Measurements from ENCODE around the gene VENTX.

The VENTX gene

DNA sequence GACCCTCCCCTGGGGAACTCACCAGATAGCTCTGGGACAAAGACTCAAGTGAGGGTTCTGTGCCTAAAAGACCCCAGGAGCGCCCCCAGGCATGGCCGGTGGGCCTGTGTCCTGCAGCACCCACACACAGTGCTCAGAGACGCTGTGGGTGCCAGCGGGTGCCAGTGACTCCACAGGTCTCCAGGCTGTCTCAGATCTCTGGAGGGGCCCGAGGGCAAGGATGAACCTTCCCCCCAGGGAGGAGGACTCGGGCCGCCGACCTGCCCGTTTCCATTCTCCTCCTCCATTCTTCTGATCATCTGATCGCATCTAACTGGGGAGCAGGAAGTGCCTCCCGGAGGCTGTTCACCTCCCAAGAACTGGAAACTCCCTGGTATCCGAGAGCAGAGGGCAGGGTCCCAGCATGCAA lies 38.0 kb downstream of the VENTX start:
- no peak for DNase-seq

DNA sequence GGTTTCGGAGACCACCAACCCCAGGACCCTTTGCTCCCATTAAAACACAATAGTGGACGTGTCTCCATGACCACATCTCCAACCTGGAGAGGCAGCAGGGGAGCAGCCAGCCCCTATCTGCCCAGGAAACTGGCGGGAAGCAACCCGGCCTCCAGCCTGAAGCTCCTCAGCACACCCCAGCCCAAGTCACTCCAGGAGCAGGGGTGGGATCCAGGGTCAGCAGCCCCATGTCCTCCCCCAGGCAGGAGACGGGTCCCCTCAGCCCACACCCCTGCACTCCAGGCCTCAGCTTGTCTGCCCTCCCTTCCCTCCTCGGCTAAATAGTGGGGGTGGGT lies 38.4 kb downstream of the VENTX start:
- no peak for DNase-seq

DNA sequence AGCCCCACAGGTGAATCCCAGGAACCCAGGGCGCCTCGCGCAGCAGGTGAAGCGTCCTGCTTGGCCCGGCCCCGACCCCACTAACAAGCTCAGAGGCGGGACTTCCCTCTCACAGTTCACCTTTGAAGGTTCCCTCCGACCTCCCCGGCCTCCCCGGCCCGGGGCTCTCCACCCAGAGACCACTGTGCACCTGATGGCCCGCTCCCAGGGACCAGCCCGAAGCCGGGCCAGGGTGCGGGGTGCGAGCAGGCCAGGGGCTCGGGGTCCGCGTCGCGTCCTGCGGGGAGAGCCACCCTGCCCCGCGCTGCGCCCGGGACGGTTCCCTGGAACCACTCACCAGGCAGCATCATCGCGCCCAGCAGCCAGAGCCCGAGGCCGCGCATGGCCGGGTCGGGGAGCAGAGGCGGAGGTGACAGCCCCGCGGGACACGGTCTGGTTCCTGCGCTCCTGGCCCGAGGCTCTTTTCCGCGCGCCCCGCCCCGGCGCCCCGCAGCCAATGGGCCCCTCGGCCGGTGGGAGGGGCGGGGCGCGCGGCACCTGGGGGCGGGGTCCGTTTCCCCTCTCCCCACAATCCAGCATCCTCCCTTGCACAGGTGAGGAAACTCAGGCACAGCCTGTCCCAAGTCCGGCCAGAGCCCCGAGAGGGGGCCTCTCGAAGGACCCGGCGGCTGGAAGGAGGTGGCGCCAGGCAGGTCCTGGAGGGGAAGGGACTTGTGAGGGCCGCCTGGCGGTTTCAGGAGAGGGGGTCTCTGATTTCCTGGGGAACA lies 39.0 kb downstream of the VENTX start, which contains the start of gene ADAM8:
ADAM8 (minus strand) TSS at position 434 of the 767 bp plus-strand sequence; CDS start at position 383, 51 bp downstream.
- no peak for DNase-seq

DNA sequence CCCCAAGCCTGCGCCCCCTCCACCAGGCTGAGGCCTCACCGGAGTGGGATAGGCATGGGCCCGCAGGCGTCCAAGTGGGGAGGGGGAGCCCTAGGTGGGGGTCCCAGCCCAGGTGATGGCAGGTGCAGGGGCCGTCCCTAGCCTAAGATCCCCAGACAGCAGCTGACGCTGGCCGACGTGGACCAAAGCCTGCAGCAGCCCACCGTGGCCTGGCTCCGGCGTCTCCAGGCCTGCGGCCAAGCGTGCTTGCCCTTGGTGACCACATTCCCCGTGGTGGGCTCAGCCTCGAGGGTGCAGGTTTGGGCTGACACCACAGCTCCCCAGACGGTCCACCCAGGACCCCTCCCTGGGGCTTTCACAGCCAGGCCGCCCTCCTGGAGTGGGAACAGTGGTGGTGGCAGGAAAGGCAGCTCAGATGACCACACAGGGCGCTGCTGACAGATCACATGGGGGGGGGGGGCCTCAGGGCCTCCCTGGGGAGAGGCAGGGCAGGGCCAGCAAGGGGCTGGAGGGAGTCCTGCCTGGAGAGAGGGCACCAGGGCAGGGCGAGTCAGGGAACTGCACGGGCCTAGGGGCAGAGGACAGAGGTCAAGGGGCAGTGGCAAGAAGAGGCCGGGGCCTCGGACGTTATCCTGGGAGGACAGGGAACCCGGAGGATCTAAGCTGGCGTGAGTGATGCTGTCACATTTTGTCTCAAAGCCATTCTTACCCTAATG lies 39.8 kb downstream of the VENTX start:
- DNase-seq = no peak

DNA sequence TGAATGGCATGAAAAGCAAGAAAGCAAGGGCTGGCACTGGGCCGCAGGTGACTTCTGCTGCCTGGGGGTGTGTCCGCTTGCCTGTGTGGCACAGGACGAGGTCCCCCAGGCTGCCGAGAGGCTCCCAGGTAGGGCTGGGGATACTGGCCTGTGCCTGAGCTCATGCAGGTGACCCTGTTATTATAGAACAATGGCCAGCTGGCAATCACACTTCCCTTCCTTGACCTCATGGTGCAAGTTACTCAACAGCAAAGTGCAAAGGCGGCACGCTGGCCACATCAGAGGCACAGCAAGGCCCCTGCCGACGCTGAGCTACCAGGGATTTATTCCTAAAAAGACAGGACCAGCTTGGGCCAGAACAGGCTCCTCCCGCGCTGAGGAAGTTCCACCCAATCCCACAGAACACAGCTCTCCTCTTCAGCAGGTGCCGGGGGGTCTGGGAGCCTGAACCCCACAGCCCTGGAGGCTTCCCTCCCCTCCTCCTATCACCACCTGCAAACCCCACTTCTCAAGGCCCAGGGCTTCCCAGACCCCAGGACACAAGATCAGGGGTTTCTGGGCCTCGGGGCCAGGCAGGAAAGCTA lies 40.4 kb downstream of the VENTX start:
- DNase-seq = no peak

DNA sequence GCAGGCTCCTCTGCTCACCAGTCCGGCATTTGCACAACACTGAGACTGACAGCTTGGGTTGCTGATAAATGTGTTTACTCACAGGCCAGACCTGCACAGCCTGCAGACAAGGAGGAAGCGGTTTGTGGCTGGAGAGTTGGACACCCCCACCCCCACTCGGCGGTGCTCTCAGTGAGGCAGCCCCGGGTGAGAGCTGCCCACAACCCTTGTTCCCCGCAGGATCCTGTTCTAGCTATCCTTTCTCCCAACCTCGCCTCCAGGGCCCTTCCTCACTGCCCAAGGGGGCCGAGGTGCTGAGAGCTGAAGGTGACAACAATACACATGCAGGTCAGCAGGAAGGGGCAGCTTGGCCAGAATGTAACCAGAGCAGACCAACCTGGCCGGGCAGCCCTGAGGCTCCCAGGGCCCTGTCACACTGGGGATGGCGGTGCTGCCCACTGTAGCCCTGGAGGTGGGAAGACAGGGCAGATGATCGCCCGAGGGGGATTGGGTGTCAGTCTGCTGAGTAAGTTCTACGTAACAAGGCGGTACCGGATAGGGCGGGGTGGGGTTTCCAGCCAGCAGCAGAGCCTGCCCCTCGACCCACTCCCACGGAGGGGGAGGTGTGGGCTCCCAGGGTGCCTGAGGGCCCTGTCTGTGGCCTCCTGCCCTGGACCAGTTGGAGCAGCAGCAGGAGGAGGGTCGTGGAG lies 41.1 kb downstream of the VENTX start:
- DNase-seq = no peak

DNA sequence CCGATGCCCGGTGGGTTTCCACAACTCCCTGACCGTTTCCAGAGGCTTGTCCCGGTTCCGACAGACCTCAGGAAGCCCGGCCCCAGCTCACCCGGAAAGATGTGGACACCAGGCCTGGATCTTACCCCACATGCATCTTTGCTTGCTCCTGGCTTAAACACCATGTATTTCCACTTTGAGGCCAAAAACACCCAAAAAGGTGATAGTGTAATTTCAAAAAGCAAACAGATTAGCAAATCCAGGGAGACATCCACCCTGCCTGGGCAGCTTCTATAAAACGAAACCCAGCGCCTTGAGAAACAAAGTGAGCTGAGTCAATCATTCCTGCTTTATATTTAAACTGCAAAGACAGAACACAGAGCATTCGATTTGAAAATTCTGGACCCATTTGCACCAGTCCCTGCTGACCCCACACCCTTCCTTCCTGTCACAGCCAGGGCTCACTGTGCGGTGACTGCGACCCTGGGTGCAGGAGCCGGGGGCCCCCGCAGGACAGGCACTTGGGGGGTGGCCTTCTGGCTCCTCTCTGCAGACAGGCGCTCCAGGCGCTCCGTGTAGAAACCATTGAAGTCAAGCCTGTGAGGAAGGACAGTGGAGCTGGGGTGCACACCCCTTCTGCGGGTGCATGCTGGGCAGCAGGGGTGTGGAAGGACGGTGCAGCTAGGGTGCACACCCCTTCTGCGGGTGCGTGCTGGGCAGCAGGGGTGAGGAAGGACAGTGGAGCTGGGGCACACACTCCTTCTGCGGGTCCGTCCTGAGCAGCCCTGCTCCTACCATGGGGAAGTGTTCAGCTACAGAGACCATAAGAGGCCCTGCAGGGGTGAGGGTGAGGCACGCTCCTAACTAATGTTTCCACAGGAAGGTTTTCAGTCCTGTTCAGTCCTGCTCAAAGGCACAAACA lies 41.9 kb downstream of the VENTX start:
- no peak for DNase-seq

DNA sequence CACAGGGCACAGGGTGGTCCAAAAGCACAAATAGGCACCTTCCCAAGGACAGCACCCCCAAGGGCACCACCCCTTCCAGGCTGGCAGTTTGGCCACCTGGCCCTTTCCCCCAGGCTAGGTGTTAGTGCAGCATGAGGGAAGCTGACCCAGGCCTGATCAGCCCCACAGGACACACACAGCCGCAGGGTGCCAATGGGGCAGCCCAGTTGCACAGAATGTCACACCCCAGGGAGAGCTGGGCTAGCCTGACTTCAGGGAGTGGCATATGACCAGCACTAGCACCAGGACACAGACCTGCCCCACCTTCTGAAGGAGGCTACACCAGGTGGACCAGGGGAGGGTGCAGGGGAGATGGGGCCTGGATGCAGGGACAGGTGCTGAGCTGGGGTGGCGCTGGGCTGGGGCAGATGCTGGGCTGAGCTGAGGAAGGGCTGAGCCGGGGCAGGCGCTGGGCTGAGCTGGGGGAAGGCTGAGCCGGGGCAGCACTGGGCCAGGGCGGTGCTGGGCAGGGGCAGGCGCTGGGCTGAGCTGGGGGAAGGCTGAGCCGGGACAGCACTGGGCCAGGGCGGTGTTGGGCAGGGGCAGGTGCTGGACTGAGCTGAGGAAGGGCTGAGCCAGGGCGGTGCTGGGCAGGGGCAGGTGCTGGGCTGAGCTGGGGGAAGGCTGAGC lies 42.9 kb downstream of the VENTX start:
- no peak for DNase-seq

DNA sequence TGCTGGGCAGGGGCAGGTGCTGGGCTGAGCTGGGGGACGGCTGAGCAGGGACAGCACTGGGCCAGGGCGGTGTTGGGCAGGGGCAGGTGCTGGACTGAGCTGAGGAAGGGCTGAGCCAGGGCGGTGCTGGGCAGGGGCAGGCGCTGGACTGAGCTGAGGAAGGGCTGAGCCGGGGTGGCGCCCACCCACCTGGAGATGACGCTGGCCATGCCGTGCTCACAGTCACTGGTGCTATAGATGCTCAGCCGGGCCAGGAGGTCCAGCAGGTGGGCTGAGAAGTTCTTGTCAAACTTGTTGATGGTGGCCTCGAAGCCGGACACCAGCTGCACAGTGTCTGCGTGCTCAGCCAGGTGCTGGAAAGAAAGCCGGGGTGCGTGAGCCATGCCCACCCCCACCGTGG lies 43.4 kb downstream of the VENTX start:
- DNase-seq = no peak

DNA sequence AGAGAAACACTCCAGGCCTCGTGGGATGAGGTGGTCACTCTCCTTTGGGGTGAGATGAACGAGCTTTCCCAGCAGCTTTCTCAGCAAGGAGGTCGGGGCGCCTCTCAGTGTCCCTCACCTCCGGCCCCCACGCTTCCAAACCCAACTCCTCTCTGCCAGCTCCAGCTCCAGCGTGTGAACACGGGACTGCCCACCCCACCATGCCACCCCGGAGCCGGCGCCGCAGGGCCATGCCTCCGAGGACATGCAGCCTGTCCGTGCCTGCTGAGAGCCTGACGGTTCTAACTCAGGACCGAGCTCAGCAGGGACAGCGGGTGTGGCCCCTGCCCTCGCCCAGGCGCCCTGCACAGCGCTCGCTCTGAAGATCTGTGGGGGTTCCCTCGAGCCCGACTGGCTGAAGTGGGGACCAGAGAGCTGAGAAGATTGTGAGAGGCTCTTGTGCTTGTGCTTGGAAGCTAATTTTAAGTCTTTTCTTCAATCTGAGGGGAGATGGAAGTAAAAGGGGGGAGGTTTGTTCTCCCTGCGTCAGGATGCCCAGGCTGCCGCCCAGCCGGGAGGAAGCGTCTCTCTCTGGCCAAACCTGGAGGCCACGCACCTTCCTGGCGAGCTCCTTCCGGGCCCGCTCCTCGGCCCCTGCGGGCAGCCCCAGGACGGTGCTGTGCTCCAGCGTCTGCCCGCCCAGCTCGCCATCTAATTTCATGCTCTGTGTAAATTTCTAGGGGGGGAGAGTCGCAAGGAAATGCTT lies 44.1 kb downstream of the VENTX start:
- no peak for DNase-seq

DNA sequence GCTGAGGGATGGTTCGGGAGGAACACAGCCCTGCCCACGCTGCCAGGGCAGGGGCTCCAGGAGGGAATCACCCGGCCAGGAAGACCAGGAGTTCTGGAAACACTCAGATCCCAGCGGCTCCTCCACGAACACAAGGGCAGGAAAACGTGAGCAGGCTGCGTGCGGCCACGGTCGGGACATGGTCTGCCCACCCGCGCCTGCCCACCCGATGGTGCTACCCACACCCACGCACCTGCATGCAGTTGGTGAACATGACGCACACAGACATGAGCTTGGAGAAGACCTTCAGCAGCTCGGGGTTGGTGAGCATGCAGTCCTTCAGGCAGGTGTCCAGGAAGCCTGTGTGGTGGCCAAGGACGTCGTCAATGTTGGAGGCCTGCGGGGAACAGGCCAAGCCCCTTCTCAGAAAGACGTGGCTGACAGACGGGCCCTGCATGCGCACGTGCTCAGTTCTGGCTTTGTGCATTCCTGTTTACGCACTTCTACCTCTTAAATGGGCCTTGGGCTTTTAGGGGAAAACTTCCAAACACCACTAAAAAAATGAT lies 45.3 kb downstream of the VENTX start:
- DNase-seq = no peak

DNA sequence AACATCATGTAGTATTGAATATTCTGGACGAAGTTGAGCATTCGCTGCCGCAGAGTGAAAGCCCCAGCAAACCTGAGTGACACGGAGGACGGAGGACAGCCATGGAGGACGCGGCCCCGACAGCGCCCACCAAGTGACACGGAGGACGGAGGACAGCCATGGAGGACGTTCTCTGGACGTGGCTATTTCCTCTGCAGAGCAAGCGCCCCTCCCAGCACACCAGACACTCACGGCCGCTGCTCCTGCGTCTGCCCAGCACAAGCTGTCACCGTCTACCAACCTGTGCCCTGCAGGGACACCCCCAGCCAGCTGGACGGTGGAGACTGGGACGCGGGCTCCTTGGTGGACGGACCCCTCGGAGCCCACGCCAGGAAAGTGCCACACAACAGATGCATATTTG lies 46.3 kb downstream of the VENTX start:
- no peak for DNase-seq

DNA sequence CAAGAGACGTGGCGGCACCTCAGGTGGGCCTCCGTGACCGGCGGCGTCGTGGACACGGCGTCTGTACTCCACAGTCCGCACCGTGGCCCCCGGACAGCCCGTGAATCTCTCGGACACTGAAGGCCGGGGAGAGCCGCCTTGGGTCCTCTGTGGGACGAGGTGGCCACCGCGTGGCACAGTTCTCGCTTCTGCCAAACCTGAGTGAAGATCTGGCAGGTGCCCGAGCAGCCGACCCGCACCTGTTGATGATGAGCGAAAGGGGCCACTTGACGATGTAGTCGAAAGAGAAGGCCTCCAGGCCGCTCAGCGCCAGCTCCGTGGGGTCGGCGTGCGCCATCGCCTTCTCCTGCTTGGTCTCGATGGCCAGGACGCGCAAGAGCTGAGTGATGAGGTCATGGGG lies 47.6 kb downstream of the VENTX start:
- no peak for DNase-seq

DNA sequence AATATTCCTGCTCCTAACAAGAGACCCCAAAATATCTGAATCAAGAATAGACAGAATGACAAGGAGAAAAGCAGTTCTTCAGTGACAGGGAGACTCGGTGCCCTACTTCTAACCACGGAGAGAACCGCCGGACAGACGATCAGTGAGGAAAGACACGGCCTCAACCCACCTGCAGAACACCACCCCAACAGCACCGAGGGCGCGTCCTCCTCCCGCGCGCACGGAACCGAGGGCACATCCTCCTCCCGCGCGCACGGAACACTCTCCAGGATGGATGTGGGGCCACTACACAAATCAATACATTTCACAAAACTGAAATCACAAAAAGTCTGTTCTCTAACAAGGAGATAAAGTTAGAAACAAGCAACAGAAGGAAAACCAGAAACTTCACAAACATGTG lies 48.7 kb downstream of the VENTX start:
- no peak for DNase-seq

DNA sequence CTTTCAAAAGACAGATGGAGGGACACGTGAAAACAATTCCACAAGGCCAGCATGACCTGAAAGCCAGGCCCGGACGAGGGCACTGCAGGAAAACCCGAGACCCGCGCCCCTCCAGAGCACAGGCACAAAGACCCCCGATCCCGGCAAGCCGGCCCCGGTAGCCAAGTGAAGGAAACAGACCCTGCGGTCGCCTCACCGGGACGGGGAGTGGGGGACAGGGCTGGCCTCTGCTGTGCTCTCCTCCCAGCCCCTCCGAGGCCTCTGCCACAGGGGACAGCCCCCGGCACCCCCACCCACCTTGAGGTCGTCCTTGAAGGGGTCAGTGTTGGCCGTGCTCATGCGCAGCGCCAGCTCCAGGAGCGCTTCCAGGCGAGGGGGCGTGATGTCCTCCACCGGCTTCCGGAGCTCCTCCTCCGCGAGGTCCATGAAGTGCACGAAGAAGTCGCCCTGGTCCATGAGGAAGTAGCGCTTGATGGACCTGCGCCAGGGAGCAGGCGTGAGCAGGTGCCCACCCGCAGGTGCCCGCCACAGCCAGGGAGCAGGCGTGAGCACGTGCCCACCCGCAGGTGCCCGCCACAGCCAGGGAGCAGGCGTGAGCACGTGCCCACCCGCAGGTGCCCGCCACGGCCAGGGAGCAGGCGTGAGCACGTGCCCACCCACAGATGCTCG lies 50.3 kb downstream of the VENTX start:
- DNase-seq = no peak

DNA sequence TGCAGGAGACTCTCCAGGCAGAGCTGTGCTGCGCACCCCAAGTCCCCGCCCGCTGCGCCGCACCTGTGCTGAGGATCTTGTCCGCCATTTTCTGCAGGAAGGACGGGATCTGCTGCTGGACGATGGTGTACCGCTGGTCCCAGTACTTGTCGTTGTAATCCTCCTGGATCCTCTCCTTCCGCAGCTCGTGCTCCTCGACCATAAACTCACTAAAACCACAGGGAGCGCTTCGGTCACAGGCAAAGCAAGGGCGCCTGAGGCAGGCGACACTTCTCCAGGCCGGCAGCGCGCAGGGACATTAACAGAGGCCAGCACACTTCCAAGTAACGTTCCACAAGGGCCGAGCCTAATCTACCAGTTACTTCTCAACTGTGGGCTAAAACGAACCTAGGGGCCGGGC lies 52.1 kb downstream of the VENTX start:
- DNase-seq = no peak

Data from NCI-H524 (cell line).